Measurements from ENCODE around the gene RP9.

DNA sequence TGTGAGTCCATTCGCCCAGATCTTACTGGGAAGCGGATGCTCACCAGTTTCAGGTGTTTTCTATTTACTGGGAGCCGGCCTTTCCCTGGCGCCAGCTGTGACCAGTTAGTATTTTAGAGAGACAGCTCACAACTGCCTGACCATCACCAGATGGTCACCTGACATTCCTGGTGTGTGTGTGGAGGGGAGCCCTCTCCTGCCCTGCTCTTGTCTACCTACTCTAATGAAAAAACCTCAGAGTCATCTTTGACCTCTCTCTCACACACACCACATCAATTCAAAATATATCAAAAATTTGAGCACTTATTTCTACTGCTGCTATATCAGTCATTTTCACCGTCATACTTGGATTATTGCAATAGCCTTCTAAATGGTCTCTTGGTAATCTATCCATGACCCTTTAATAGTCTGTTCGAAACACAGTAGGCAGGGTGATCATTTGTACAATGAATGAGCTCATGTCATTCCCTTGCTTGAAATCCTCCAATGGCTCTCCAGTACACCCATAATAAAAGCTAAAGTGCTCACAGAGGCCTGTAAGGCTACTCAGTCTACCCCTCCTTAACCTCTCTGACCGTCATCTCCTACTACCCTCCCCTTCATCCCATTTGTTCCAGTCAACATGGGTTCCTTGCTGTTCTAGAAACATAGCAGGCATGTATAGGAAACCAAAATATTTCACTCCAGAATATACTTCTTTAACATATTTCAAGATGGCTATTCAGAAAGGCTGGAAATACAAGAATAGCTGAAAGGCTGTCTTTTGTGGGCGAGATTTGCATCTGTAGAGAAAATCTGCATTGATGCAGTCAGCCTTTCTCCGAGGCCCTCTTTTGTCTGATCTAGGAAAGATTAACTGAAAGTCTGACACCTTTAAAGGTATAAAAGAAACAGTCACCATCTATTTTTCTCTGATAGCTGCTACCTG, 29.2 kb downstream of the RP9 start:
- TF ChIP-seq CTCF (IDR thresholded peaks at IDR 0.05) (no peak), POLR2AphosphoS5 (IDR thresholded peaks at IDR 0.05) (no peak), POLR2A (IDR thresholded peaks at IDR 0.05) (no peak), EP300 (IDR thresholded peaks at IDR 0.05) (no peak)
